ENCODE results near the gene GPR63.
A peak's percentile ranks its signal among the peaks of the same experiment; 100 is the strongest.
"Not testable (repeated sequence)": the region's sequence is repeated elsewhere in the genome, so short reads cannot be mapped to it uniquely, and the experiment has no call there.

The GPR63 gene

DNA sequence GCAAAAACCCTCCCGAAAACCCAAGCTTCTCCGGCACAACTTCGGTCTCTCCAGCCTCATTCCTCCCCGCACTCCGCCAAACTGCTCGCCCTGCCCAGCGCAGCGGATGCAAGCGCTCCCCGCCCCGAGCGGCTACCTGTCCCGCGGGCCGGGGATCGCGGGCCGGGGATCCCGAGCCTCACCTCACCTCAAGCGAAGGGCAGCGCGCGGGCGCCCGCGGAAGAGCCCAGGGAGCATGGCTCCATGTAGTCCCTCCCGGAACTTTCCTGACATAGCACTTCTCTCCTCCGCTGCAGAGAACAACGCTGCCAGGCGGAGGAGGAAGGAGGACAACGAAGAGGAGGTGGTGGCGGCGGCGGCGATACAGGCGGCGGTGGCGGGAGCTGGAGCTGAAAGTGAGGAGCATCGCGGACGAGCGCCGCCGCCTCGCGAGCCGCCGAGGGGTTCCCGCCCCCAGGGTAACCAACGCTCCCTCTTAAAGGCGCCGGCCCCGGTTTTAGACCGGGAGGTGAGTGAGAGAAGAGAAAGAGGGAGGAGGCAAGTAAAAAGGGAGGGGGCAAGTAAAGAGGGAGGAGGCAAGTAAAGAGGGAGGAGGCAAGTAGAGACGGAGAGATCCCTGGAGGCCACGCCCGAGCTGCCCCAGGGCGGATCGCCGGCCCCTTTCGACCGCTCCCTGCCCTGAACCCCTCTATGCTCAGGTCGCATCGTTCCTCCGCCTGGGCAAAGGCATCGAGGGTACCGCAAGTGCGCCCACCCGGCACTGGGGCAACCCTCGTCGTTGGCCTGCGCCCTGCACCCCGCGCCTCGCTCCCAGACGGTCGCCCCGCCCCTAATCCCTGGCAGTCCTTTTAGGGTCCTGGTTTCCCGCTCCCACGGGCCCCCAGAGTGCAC is at the start of gene GPR63:
Gene GPR63, minus strand, starts transcription at position 397 of the 891 bp plus-strand sequence. CDS start 37,746 bp downstream, outside the sequence.
- DNase-seq (ENCODE audit: low read depth in 2 of 2): peak; percentile 42 to 49

- DNase-seq (ENCODE audit: low read depth in 2 of 2): no peak
Observed at GRCh38 chr6:96886519-96886918, 49.2 kb upstream of the GPR63 start.

- not testable (repeated sequence) for DNase-seq (ENCODE audit: low read depth in 2 of 2)
Observed at GRCh38 chr6:96885187-96885631, 47.9 kb upstream of the GPR63 start.

DNA sequence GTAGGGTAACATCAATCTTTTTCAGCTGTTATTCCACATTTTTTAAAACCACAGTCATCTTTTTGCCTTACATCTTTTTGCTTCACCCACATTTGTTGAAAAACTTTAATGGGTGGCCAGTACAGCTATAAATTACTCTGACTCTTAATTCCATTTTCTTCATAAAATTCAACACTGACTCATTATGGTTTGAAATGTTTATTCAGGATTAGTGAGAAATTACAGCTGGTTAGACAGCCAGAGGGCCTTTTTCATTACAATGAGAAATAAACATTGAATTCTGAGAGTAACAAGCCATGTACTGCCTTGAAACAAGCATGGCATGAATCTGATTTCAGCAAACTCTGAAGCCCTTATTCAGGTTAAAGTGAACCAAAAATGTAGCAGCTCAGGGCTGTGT is 40.9 kb upstream of the GPR63 start:
- DNase-seq (ENCODE audit: low read depth in 2 of 2): peak; percentile 32 to 33

DNA sequence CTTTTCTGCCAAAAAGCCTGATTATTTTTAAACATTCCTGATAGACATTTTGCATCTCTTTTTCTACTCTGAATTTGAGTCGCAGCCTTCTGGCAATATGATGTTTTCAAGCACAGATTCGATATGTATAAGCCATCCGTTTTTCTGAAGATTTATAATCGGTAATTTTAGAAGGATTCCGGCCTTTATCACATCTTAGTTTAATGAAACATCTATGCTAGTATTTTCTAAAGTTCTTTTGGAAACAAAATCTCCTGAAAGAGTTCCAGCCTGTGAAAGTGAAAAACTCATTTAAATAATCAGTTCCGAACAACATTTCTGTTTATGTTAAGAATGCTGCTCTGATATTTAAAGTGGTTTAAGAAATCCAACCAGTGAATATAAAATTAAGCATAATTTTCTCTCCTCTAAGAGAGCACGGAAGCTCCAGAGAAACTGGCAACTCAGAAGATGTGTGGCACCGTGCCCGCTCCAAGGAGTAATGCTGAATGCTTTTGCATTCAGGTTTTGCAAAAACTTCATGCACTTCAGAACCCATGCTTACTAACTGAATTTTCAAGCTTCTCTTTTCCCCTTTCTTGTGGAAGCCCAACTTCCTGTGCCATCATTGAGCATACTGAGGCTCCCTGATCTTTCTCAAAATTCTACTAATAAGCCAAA is 39.7 kb upstream of the GPR63 start:
- DNase-seq (ENCODE audit: low read depth in 2 of 2): no peak

GRCh38 chr6:96872976-96873375 is 35.7 kb upstream of the GPR63 start:
- DNase-seq (ENCODE audit: low read depth in 2 of 2): no peak

DNA sequence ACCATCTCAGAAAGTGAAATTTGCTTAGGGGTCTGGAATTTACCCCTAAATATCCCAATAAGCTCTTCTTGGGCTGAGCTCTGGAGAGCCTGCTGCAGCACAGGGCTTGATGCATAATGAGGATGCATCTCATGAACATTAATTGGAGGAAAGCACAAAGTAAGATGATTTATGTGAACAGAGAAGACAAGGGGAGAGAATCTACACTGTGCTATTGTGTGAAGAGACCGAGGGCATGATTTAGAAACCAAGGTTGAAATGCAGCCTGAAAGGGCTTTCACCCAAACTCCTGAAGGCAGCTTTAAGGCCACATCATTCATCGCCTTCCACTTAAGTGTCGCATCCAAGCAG is 27.8 kb upstream of the GPR63 start:
- DNase-seq (ENCODE audit: low read depth in 2 of 2): no peak

- DNase-seq (ENCODE audit: low read depth in 2 of 2): no peak
Observed at GRCh38 chr6:96864216-96865054, 27.2 kb upstream of the GPR63 start.

DNA sequence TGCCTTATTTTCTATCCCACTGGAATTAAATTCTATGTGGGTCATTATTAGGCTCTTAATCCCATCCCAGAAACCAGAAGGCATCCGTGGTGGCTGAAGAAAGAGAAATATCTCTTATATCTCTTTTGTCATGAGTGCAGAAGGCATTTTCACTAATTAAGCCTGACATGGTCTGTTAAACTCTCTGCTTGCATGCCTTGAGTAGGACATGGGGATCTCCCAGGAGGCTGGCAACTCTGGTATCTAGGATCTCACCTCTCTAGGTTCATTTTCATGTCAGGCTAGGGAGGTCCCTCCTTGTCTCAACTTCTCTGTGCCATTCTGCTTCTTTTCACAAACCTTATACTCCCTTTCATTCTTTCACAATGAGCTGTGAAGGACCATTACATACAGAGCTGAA is 25.3 kb upstream of the GPR63 start:
- DNase-seq (ENCODE audit: low read depth in 2 of 2): no peak

GRCh38 chr6:96861588-96861987 is 24.3 kb upstream of the GPR63 start:
- no peak for DNase-seq (ENCODE audit: low read depth in 2 of 2)

- no peak for DNase-seq (ENCODE audit: low read depth in 2 of 2)
Observed at GRCh38 chr6:96856856-96857255, 19.6 kb upstream of the GPR63 start.

DNA sequence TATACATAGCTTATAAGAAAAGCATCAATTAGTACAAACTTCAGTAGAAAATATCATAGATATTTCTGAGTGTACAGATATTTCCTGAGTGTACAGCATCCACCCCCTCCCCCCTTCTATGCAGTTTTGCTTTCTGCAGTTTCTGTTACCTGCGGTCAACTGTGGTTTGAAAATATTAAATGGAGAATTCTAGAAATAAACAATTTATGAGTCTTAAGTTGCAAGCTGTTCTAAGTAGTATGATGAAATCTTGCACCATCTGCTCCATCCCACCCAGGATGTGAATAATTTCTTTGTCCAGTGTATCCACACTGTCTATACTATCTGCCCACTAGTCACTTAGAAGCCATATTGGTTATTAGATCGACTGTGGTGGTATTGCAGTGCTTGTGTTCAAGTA is 15.8 kb upstream of the GPR63 start:
- DNase-seq (ENCODE audit: low read depth in 2 of 2): no peak

DNA sequence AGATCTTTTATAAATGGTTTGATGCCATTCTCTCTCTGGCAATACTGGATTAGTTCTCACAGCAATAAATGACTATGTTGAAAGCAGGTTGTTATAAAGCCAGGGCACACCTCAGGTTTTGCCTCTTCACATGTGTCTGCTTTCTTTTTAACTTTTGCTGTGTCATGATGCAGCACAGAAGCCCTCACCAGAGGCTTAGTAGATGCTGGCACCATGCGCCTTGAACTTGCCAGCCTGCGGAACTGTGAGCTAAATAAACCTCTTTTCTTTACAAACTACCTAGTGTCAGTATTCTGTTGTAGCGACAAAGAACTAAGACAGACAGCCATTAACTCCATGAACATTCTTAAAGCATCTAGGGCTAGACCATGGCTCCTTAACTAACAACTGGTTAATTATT is 15.3 kb upstream of the GPR63 start:
- DNase-seq (ENCODE audit: low read depth in 2 of 2): no peak

DNA sequence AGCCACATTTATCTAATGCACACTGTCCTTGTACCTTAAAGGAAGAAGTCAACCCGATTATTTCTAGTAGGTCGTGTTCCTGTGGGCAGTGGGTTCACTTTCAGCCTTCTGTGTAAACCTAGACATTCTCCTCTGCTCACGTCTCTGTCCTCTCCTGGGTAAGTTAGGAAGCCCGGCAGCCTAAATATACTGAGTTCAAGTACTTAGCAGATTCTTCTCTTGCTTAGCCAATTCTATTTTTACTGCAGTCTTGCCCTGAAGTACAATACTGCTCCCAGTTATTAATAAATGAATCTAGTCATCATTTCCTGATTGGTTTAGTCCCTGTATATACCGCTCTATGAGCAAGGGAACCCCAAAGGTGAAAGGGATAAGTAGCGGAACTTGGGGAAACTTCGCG is 14.6 kb upstream of the GPR63 start:
- DNase-seq (ENCODE audit: low read depth in 2 of 2): no peak

GRCh38 chr6:96849615-96850014 is 12.3 kb upstream of the GPR63 start:
- DNase-seq (ENCODE audit: low read depth in 2 of 2): no peak

DNA sequence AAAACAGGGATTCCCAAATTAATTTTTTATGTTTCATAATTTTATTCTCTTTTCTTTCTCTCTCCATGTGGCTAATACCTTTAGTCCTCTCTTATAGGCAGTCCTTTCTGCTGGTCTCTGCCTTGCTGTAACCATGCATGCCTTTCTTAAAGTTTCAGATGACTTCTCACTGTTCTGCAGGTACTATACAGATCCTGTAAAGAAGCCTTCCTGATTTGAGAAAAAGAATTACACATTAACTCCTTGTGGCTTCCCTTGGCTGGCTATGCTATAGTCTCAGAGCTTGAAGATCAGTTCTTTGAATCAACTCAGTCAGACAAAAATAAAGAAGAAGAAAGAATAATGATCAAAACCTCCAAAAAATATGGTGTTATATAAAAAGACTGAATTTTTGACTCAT is 7.3 kb upstream of the GPR63 start:
- DNase-seq (ENCODE audit: low read depth in 2 of 2): no peak

- DNase-seq (ENCODE audit: low read depth in 2 of 2): peak; percentile 40 to 43
Observed at GRCh38 chr6:96841345-96841744, 4.1 kb upstream of the GPR63 start.

- no peak for DNase-seq (ENCODE audit: low read depth in 2 of 2)
Observed at GRCh38 chr6:96836631-96837080, 621 bp downstream of the GPR63 start.

GRCh38 chr6:96834070-96834469 is 3.2 kb downstream of the GPR63 start:
- no peak for DNase-seq (ENCODE audit: low read depth in 2 of 2)

GRCh38 chr6:96832780-96833179 is 4.5 kb downstream of the GPR63 start:
- DNase-seq (ENCODE audit: low read depth in 2 of 2): no peak

DNA sequence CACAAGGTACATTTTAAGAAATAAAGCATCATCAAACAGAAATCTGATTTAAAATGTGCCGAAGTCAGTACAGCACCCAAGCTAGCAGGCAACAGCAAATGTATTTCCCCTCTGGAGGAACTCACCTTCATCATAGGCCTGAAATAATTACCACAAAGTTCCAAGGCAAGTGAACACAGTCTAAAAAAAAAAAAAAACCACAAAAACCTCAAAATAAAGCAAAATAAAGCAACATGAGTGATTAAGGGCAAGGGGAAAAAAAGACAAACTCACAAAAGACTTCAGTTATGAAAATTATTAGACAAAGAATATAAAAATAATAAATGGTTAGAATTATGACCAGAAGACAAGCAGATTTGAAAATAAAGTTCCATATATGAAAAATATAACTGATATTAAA is 10.4 kb downstream of the GPR63 start:
- no peak for DNase-seq (ENCODE audit: low read depth in 2 of 2)

DNA sequence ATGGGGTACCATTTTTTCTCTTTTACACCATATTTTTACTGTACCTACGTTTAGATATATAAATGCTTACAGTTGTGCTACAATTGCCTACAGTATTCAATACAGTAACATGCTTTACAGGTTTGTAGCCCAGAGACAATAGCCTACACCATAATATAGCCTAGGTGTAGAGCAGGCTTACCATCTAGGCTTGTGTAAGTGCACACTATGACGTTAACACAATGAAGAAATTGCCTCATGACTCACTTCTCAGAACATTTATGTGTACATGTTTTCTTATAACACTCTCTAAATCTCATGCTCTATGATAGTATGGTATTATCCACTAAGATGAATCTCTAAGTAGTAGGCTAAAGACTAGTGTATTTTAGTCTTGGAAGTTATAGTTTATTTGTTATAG is 13.5 kb downstream of the GPR63 start:
- no peak for DNase-seq (ENCODE audit: low read depth in 2 of 2)

Measured in fibroblast of skin of left quadriceps (primary cell).